Thyroid gland (tissue), 4 donors: Measurements from ENCODE around the gene RPL5. TPM values are rescaled to one million over a fixed set of nuclear protein-coding genes. Genes with fewer than 3 reads are reported as not detected.
"Not testable (repeated sequence)": the region's sequence is repeated elsewhere in the genome, so short reads cannot be mapped to it uniquely, and the experiment has no call there.

Experiments used
- DNase-seq, 2 donors: peaks; one replicate each; pipeline ENCODE4 v3.0.0-alpha.2; 2019
- H3K27ac ChIP-seq, 3 donors: fragments of 200-600 bp; sonication (generic); 1 replicate in 2 of 3; 2 replicates in 1 of 3; pipeline ENCODE4 v1.5.1; 2016 to 2019; ENCODE audit warnings: mild to moderate bottlenecking in 1 of 3, moderate library complexity in 1 of 3
- H3K27me3 ChIP-seq: fragments of 200-600 bp; sonication (generic); one replicate; pipeline ENCODE4 v1.5.1; 2019
- H3K36me3 ChIP-seq, 2 donors: fragments of 200-600 bp; sonication (generic); one replicate each; pipeline ENCODE4 v1.5.1; 2016 to 2019
- H3K4me1 ChIP-seq, 2 donors: fragments of 200-600 bp; sonication (generic); one replicate each; pipeline ENCODE4 v1.5.1; 2017 to 2019
- H3K4me3 ChIP-seq, 3 donors: fragments of 200-600 bp; sonication (generic); replicated peaks in 1 of 3; 1 replicate in 2 of 3; 2 replicates in 1 of 3; pipeline ENCODE4 v1.5.1; 2016; ENCODE audit warnings: mild to moderate bottlenecking in 1 of 3
- H3K9me3 ChIP-seq: fragments of 200-600 bp; sonication (generic); one replicate; pipeline ENCODE4 v1.5.1; 2017
- CTCF ChIP-seq, 6 experiments: fragments of 200-600 bp in 3 of 6; fragments of 450-650 bp in 3 of 6; sonication (generic) in 3 of 6; IDR thresholded peaks; one replicate each; pipeline ENCODE4 v1.5.1; 2016 to 2019; ENCODE audit warnings: antibody characterized with exemption in 6 of 6, mild to moderate bottlenecking in 2 of 6, inconsistent platforms in 1 of 6, moderate library complexity in 1 of 6
- POLR2A ChIP-seq, 2 donors: fragments of 450-650 bp; IDR thresholded peaks; one replicate each; pipeline ENCODE4 v1.6.1; 2017; ENCODE audit warnings: antibody characterized with exemption in 2 of 2, mild to moderate bottlenecking in 2 of 2, moderate library complexity in 1 of 2
- WGBS, 2 donors: methylation state at CpG; one replicate each; pipeline ENCODE4 v1.1.5; 2017; 5-methylcytosine and 5-hydroxymethylcytosine counted together
- intact Hi-C: fragments of 100-400 bp; cut with DNase I; formaldehyde crosslinking; loops from one replicate; pipeline ENCODE4 v1.15.1; 2023
- total RNA-seq, 4 donors: library from RNA; depleted of rRNA; stranded (reverse); fragments of >200 nt; gene quantifications; one replicate each; pipeline ENCODE4 v1.2.3, GENCODE V29; 2016

The RPL5 gene
- 1,000 to 10,000 TPM; 1,556 to 2,409 (median 1,666) TPM for total RNA-seq

- Histone ChIP-seq H3K9me3 (no peaks in the 10 kb centered on the region), H3K4me3 (peak within 1 kb of the TSS; percentile 44 to 89 (median 53)), H3K27ac (peak within 1 kb of the TSS; percentile 71 to 98 (median 91)), H3K36me3 (peaks cover 17 to 26% of the 10 kb centered on the region in 2 donors), H3K27me3 (no peaks in the 10 kb centered on the region), H3K4me1 (peaks cover 14 to 16% of the 10 kb centered on the region in 2 donors)
- TF ChIP-seq POLR2A (IDR thresholded peaks at IDR 0.05) (peak; percentile 79 to 96), CTCF (IDR thresholded peaks at IDR 0.05) (peak; percentile 76 to 98 (median 90))
- intact Hi-C loops: no loop called here
- 0 to 1% methylated on average over 44 to 46 of the region's 57 CpGs for WGBS, 2 donors
- peak; percentile 96 to 97 for DNase-seq
These were observed at the start of gene RPL5 for GRCh38 chr1:92831762-92832536. Gene RPL5, plus strand, starts transcription at chr1:92832040. Its CDS starts 75 bp downstream, at chr1:92832115.

- peak; percentile 39 to 41 for DNase-seq
- Histone ChIP-seq H3K27ac (peak overlapping the region in 1 of 3 donors; percentile 92), H3K4me3 (peak overlapping the region in 1 of 3 donors; percentile 77), H3K4me1 (peaks cover 4 to 20% of the 10 kb centered on the region in 2 donors)
- H3K9me3 ChIP-seq, H3K36me3 ChIP-seq, H3K27me3 ChIP-seq, intact Hi-C loops: not testable (repeated sequence)
- TF ChIP-seq CTCF (IDR thresholded peaks at IDR 0.05): peak in 1 of 6 experiments; percentile 32
- 55 to 62% methylated on average over 14 of the region's 14 CpGs for WGBS, 2 donors
These were observed 48.3 kb upstream of the RPL5 start for GRCh38 chr1:92783550-92783949.

- Histone ChIP-seq H3K4me3 (peak overlapping the region; percentile 46 to 87 (median 77)), H3K36me3 (no peaks in the 10 kb centered on the region), H3K9me3 (no peaks in the 10 kb centered on the region), H3K4me1 (peaks cover 4 to 20% of the 10 kb centered on the region in 2 donors), H3K27ac (peak overlapping the region; percentile 83 to 97 (median 92)), H3K27me3 (no peaks in the 10 kb centered on the region)
- TF ChIP-seq CTCF (IDR thresholded peaks at IDR 0.05) (no peak), POLR2A (IDR thresholded peaks at IDR 0.05) (no peak)
- peak; percentile 48 to 50 for DNase-seq
- WGBS, 2 donors: 1 to 3% methylated on average over 3 to 17 of the region's 25 CpGs
- intact Hi-C loops: no loop called here
These were observed 47.7 kb upstream of the RPL5 start for GRCh38 chr1:92784021-92784638.

- H3K36me3 ChIP-seq: no peaks in the 10 kb centered on the region
- intact Hi-C loops: no loop called here
These were observed 47.0 kb upstream of the RPL5 start, which contains the start of gene EVI5 for GRCh38 chr1:92784639-92785500. Gene EVI5, minus strand, starts transcription at chr1:92785108. Its CDS starts 48,562 bp downstream, at chr1:92736546.

More at GRCh38 chr1:92784639-92785500, 47.0 kb upstream of the RPL5 start, which contains the start of gene EVI5:
- H3K4me3 ChIP-seq: peak within 1 kb of the TSS; percentile 46 to 87 (median 77)
- no peaks in the 10 kb centered on the region for H3K27me3 ChIP-seq
- H3K4me1 ChIP-seq: peaks cover 4 to 20% of the 10 kb centered on the region in 2 donors
- H3K27ac ChIP-seq: peak within 1 kb of the TSS; percentile 83 to 97 (median 92)
- WGBS, 2 donors: 0 to 1% methylated on average over 14 to 27 of the region's 94 CpGs
- TF ChIP-seq POLR2A (IDR thresholded peaks at IDR 0.05) (peak; percentile 70 to 86), CTCF (IDR thresholded peaks at IDR 0.05) (peak in 1 of 6 experiments; percentile 25)
- peak; percentile 96 for DNase-seq
- no peaks in the 10 kb centered on the region for H3K9me3 ChIP-seq
